Measurements from ENCODE around the gene DDR2.
"Not testable (repeated sequence)": the region's sequence is repeated elsewhere in the genome, so short reads cannot be mapped to it uniquely, and the experiment has no call there.

The DDR2 gene

GRCh38 chr1:162756523-162756922 lies 124.3 kb downstream of the DDR2 start:
- H3K4me3 ChIP-seq (ENCODE audit: low read length) = no peak overlapping the region
- peak; percentile 4 for TF ChIP-seq CTCF (IDR thresholded peaks at IDR 0.05; ENCODE audit: insufficient read depth, low read depth, low read length, missing control alignments)
- peak; percentile 64 for DNase-seq (ENCODE audit: low read depth)

GRCh38 chr1:162757476-162757875 lies 125.2 kb downstream of the DDR2 start:
- H3K4me3 ChIP-seq (ENCODE audit: low read length) = no peak overlapping the region
- DNase-seq (ENCODE audit: low read depth) = no peak
- no peak for TF ChIP-seq CTCF (IDR thresholded peaks at IDR 0.05; ENCODE audit: insufficient read depth, low read depth, low read length, missing control alignments)

- peak; percentile 46 for DNase-seq (ENCODE audit: low read depth)
- H3K4me3 ChIP-seq (ENCODE audit: low read length) = no peak overlapping the region
- no peak for TF ChIP-seq CTCF (IDR thresholded peaks at IDR 0.05; ENCODE audit: insufficient read depth, low read depth, low read length, missing control alignments)
Observed at GRCh38 chr1:162765788-162766187, 133.5 kb downstream of the DDR2 start.

GRCh38 chr1:162772571-162773154 lies 140.4 kb downstream of the DDR2 start:
- H3K4me3 ChIP-seq (ENCODE audit: low read length) = no peak overlapping the region
- no peak for TF ChIP-seq CTCF (IDR thresholded peaks at IDR 0.05; ENCODE audit: insufficient read depth, low read depth, low read length, missing control alignments)
- no peak for DNase-seq (ENCODE audit: low read depth)

GRCh38 chr1:162774007-162774406 lies 141.7 kb downstream of the DDR2 start:
- no peak overlapping the region for H3K4me3 ChIP-seq (ENCODE audit: low read length)
- DNase-seq (ENCODE audit: low read depth) = no peak
- no peak for TF ChIP-seq CTCF (IDR thresholded peaks at IDR 0.05; ENCODE audit: insufficient read depth, low read depth, low read length, missing control alignments)

- DNase-seq (ENCODE audit: low read depth) = no peak
- no peak overlapping the region for H3K4me3 ChIP-seq (ENCODE audit: low read length)
- TF ChIP-seq CTCF (IDR thresholded peaks at IDR 0.05; ENCODE audit: insufficient read depth, low read depth, low read length, missing control alignments) = no peak
Observed at GRCh38 chr1:162779043-162779442, 146.8 kb downstream of the DDR2 start.

- no peak for DNase-seq (ENCODE audit: low read depth)
- no peak overlapping the region for H3K4me3 ChIP-seq (ENCODE audit: low read length)
- no peak for TF ChIP-seq CTCF (IDR thresholded peaks at IDR 0.05; ENCODE audit: insufficient read depth, low read depth, low read length, missing control alignments)
Observed at GRCh38 chr1:162782671-162783070, 150.4 kb downstream of the DDR2 start.

GRCh38 chr1:162784926-162785325 lies 152.7 kb downstream of the DDR2 start:
- DNase-seq (ENCODE audit: low read depth); H3K4me3 ChIP-seq (ENCODE audit: low read length): not testable (repeated sequence)

- not testable (repeated sequence) for DNase-seq (ENCODE audit: low read depth); H3K4me3 ChIP-seq (ENCODE audit: low read length)
Observed at GRCh38 chr1:162788783-162789182, 156.5 kb downstream of the DDR2 start.

All from epithelial cell of esophagus (primary cell).